ENCODE results near the gene ARCN1. TPM values are rescaled to one million over a fixed set of nuclear protein-coding genes. Genes with fewer than 3 reads are reported as not detected.
A peak's percentile ranks its signal among the peaks of the same experiment; 100 is the strongest.

Gene ARCN1
- total and polyA plus RNA-seq, 2 donors (not counting 1 experiment from before 2014, with no cell fraction given) = 42.9 to 83.2 TPM

DNA sequence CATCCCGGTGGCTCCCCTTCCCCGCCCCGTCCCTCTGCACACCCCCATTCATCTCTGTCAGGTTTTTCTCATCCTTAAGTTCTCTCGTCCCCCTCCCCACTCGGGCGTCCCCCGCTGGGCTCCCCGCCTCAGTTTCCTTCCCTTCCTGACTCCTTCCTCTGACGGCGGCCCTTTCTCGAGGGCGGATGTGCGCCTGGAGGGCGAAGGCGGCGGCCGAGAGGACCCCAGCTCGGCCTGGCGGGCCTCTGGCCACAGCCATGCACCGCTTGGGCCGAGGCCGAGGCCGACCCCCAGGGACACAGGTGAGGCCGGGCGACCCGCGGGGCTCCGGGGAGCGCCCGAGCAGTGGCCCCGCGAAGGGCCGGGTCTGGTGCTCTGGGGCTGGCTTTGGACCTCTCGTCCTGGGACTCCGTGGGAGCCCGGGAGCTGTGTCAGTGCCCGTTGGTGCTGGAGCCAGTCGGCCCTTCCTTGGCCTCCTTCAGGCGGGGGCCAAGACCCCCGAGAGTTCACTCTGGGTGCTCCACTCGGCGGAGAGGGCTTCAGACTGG lies 38.1 kb downstream of the ARCN1 start:
- CTCF ChIA-PET = interaction anchor here (0.6 to 2.4 kb wide), 2 partner anchors 15 to 249 kb away, joined by 3 to 8 read pairs; no protein-coding TSS in a partner anchor

More for the DNA sequence above, 38.1 kb downstream of the ARCN1 start:
- Histone ChIP-seq H3K4me3 (ENCODE audit: control extremely low read depth in 1 of 5, extremely low read depth in 1 of 5, insufficient read depth in 1 of 5, low read depth in 2 of 5, low read length in 4 of 5) (peak overlapping the region in 4 of 5 experiments; percentile 35 to 60 (median 52)), H3K9ac (ENCODE audit: low read length) (peak overlapping the region; percentile 72), H3K9me3 (ENCODE audit: control extremely low read depth in 1 of 3, control insufficient read depth in 2 of 3, insufficient read depth in 1 of 3, low read length in 2 of 3) (peaks cover 0 to 12% (median 0%) of the 10 kb centered on the region in 3 donors), H3K79me2 (ENCODE audit: control insufficient read depth, insufficient read depth, low read length) (no peaks in the 10 kb centered on the region), H3K4me1 (ENCODE audit: control insufficient read depth in 2 of 2, insufficient read depth in 2 of 2, low read length in 2 of 2) (peaks cover 26 to 38% of the 10 kb centered on the region in 2 donors), H2AFZ (ENCODE audit: insufficient read depth, low read depth, low read length, poor library complexity, severe bottlenecking) (peak overlapping the region; percentile 88), H3K27ac (ENCODE audit: low read length in 2 of 2) (peak overlapping the region in 1 of 2 donors; percentile 39), H3K36me3 (replicated peaks in 1 of 2; ENCODE audit: control extremely low read depth in 1 of 2, control insufficient read depth in 1 of 2, extremely low read depth in 1 of 2, insufficient read depth in 2 of 2, low read length in 1 of 2) (no peaks in the 10 kb centered on the region), H4K20me1 (ENCODE audit: control insufficient read depth, insufficient read depth, low read length, poor library complexity, severe bottlenecking) (no peaks in the 10 kb centered on the region), H3K4me2 (replicated peaks; ENCODE audit: low read depth, low read length, poor library complexity, severe bottlenecking) (peak overlapping the region; percentile 100), H3K27me3 (replicated peaks in 1 of 4; ENCODE audit: control extremely low read depth in 1 of 4, control insufficient read depth in 3 of 4, insufficient read depth in 4 of 4, low read length in 3 of 4) (peaks cover 0 to 56% (median 23%) of the 10 kb centered on the region in 4 experiments)
- H3K4me3 Mint-ChIP-seq = peak overlapping the region; percentile 83
- no peak for ATAC-seq (ENCODE audit: low read depth)
- TF ChIP-seq EZH2 (IDR thresholded peaks at IDR 0.05; ENCODE audit: borderline replicate concordance, insufficient read depth, low read depth, low read length, poor library complexity, severe bottlenecking) = no peak
- TF ChIP-seq, protein P1, sequence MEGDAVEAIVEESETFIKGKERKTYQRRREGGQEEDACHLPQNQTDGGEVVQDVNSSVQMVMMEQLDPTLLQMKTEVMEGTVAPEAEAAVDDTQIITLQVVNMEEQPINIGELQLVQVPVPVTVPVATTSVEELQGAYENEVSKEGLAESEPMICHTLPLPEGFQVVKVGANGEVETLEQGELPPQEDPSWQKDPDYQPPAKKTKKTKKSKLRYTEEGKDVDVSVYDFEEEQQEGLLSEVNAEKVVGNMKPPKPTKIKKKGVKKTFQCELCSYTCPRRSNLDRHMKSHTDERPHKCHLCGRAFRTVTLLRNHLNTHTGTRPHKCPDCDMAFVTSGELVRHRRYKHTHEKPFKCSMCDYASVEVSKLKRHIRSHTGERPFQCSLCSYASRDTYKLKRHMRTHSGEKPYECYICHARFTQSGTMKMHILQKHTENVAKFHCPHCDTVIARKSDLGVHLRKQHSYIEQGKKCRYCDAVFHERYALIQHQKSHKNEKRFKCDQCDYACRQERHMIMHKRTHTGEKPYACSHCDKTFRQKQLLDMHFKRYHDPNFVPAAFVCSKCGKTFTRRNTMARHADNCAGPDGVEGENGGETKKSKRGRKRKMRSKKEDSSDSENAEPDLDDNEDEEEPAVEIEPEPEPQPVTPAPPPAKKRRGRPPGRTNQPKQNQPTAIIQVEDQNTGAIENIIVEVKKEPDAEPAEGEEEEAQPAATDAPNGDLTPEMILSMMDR (IDR thresholded peaks at IDR 0.05) = no peak
- 3% methylated on average over 42 of the region's 42 CpGs for WGBS (ENCODE audit: insufficient coverage)
- POLR2A ChIA-PET = interaction anchor here (0.5 to 0.7 kb wide), 3 partner anchors 154 to 492 kb away, joined by 3 to 10 read pairs (median 6); partner anchors contain the start of gene DPAGT1
- no peaks in the 10 kb centered on the region for H3K9me3 Mint-ChIP-seq (ENCODE audit: insufficient read depth)
- H3K27me3 Mint-ChIP-seq = peaks cover 28% of the 10 kb centered on the region
- H3K4me1 Mint-ChIP-seq = peaks cover 25% of the 10 kb centered on the region
- no peak for DNase-seq
- peak overlapping the region; percentile 56 for H3K27ac Mint-ChIP-seq
- intact Hi-C loops (cut with micrococcal nuclease) = loop anchor here (2.0 kb wide), 2 partner anchors 15 to 465 kb away; no protein-coding TSS in a partner anchor

All from B cell (primary cell).